Thyroid gland (tissue), 4 donors: ENCODE data around the gene EHBP1. TPM values are rescaled to one million over a fixed set of nuclear protein-coding genes. Genes with fewer than 3 reads are reported as not detected.

Source experiments
- DNase-seq, 2 donors: peaks; one replicate each; pipeline ENCODE4 v3.0.0-alpha.2; 2019
- H3K27ac ChIP-seq, 3 donors: fragments of 200-600 bp; sonication (generic); 1 replicate in 2 of 3; 2 replicates in 1 of 3; pipeline ENCODE4 v1.5.1; 2016 to 2019; ENCODE audit warnings: mild to moderate bottlenecking in 1 of 3, moderate library complexity in 1 of 3
- H3K27me3 ChIP-seq: fragments of 200-600 bp; sonication (generic); one replicate; pipeline ENCODE4 v1.5.1; 2019
- H3K36me3 ChIP-seq, 2 donors: fragments of 200-600 bp; sonication (generic); one replicate each; pipeline ENCODE4 v1.5.1; 2016 to 2019
- H3K4me1 ChIP-seq, 2 donors: fragments of 200-600 bp; sonication (generic); one replicate each; pipeline ENCODE4 v1.5.1; 2017 to 2019
- H3K4me3 ChIP-seq, 3 donors: fragments of 200-600 bp; sonication (generic); replicated peaks in 1 of 3; 1 replicate in 2 of 3; 2 replicates in 1 of 3; pipeline ENCODE4 v1.5.1; 2016; ENCODE audit warnings: mild to moderate bottlenecking in 1 of 3
- H3K9me3 ChIP-seq: fragments of 200-600 bp; sonication (generic); one replicate; pipeline ENCODE4 v1.5.1; 2017
- CTCF ChIP-seq, 6 experiments: fragments of 200-600 bp in 3 of 6; fragments of 450-650 bp in 3 of 6; sonication (generic) in 3 of 6; IDR thresholded peaks; one replicate each; pipeline ENCODE4 v1.5.1; 2016 to 2019; ENCODE audit warnings: antibody characterized with exemption in 6 of 6, mild to moderate bottlenecking in 2 of 6, inconsistent platforms in 1 of 6, moderate library complexity in 1 of 6
- POLR2A ChIP-seq, 2 donors: fragments of 450-650 bp; IDR thresholded peaks; one replicate each; pipeline ENCODE4 v1.6.1; 2017; ENCODE audit warnings: antibody characterized with exemption in 2 of 2, mild to moderate bottlenecking in 2 of 2, moderate library complexity in 1 of 2
- WGBS, 2 donors: methylation state at CpG; one replicate each; pipeline ENCODE4 v1.1.5; 2017; 5-methylcytosine and 5-hydroxymethylcytosine counted together
- intact Hi-C: fragments of 100-400 bp; cut with DNase I; formaldehyde crosslinking; loops from one replicate; pipeline ENCODE4 v1.15.1; 2023
- total RNA-seq, 4 donors: library from RNA; depleted of rRNA; stranded (reverse); fragments of >200 nt; gene quantifications; one replicate each; pipeline ENCODE4 v1.2.3, GENCODE V29; 2016

The EHBP1 gene
- total RNA-seq, 4 donors from 2014 or later = 49.9 to 68.8 (median 57.0) TPM

GRCh38 chr2:62968668-62969067 is 263.2 kb downstream of the EHBP1 start:
- DNase-seq = no peak
- intact Hi-C loops = no loop called here
- no peak overlapping the region for H3K27ac ChIP-seq
- peaks cover 0 to 4% of the 10 kb centered on the region in 2 donors for H3K4me1 ChIP-seq
- no peak overlapping the region for H3K4me3 ChIP-seq
- 92 to 100% methylated on average over 1 of the region's 1 CpG for WGBS, 2 donors
- TF ChIP-seq CTCF (IDR thresholded peaks at IDR 0.05) (no peak), POLR2A (IDR thresholded peaks at IDR 0.05) (no peak)
- no peaks in the 10 kb centered on the region for H3K27me3 ChIP-seq
- no peaks in the 10 kb centered on the region for H3K9me3 ChIP-seq
- H3K36me3 ChIP-seq = no peaks in the 10 kb centered on the region

DNA sequence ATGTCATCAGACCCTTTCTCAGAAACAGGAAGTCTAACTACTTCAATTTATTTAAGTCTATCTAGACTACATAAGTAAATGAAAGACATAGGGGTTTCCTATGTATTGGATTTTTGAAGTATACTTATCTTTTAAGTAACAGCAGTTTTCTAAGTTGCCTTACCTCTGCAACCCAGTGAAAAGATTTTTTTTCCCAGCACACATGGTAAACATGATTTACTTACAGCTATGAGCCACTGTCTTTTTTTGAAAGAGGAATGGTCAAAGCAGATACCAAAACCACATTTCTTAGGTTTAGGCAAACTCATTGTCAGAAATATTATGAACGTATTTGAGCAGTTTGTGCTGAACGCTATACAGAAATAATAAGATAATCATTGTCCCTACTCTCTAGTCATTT is 266.4 kb downstream of the EHBP1 start:
- no peak overlapping the region for H3K27ac ChIP-seq
- H3K36me3 ChIP-seq = no peaks in the 10 kb centered on the region
- 93 to 97% methylated on average over 2 of the region's 2 CpGs for WGBS, 2 donors
- H3K27me3 ChIP-seq = no peaks in the 10 kb centered on the region
- H3K9me3 ChIP-seq = no peaks in the 10 kb centered on the region
- H3K4me3 ChIP-seq = no peak overlapping the region
- no peaks in the 10 kb centered on the region for H3K4me1 ChIP-seq
- TF ChIP-seq CTCF (IDR thresholded peaks at IDR 0.05) = no peak
- no peak for TF ChIP-seq POLR2A (IDR thresholded peaks at IDR 0.05)
- intact Hi-C loops = no loop called here
- no peak for DNase-seq

- Histone ChIP-seq H3K4me3 (no peak overlapping the region), H3K4me1 (no peaks in the 10 kb centered on the region), H3K27ac (no peak overlapping the region), H3K27me3 (no peaks in the 10 kb centered on the region), H3K9me3 (no peaks in the 10 kb centered on the region), H3K36me3 (no peaks in the 10 kb centered on the region)
- no peak for TF ChIP-seq POLR2A (IDR thresholded peaks at IDR 0.05)
- no peak for TF ChIP-seq CTCF (IDR thresholded peaks at IDR 0.05)
- DNase-seq = no peak
- intact Hi-C loops = no loop called here
These were observed 267.1 kb downstream of the EHBP1 start for GRCh38 chr2:62972601-62973000.

DNA sequence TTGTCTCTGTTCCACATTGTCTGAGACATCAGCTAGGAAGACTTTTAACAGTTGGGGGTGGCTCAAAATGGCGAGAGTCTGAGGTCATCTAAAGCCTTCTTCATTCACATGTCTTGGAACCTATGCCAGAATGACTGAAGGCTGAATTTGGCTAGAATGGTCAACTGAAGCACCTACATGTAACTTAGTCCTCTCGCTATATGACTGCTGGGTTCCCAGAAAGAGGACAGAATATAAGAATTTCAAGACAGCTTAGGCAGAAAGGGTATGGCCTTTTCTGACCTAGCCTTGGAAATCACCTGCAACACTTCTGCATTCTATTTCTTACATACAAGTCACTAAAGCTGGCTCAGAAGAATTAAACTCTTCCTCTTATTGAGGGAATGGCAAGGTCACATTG is 269.5 kb downstream of the EHBP1 start:
- no peak for DNase-seq
- no peak overlapping the region for H3K4me3 ChIP-seq
- H3K9me3 ChIP-seq = no peaks in the 10 kb centered on the region
- H3K27me3 ChIP-seq = no peaks in the 10 kb centered on the region
- H3K4me1 ChIP-seq = no peaks in the 10 kb centered on the region
- WGBS, 2 donors = 96 to 100% methylated on average over 2 of the region's 2 CpGs
- peaks cover 0 to 3% of the 10 kb centered on the region in 2 donors for H3K36me3 ChIP-seq
- no peak for TF ChIP-seq CTCF (IDR thresholded peaks at IDR 0.05)
- TF ChIP-seq POLR2A (IDR thresholded peaks at IDR 0.05) = no peak
- H3K27ac ChIP-seq = no peak overlapping the region
- intact Hi-C loops = no loop called here

DNA sequence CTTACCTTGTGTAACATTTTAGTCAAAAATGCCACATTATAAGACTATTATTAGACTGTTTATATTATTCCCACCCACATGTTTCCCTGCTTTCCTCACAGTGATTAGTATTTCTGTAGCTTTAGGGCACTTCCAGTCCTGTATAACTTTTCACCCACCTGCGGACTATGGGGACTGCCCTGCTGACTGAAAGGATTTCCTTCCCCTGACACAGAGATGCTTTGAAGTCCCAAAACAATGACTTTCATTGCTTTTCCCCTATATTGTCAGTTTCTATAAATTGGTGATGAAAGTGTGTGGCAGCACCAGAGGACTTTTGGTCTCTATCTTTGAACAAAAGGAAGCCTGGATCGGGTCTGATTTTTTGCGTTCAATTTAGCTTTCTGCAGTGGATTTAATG is 286.1 kb downstream of the EHBP1 start:
- Histone ChIP-seq H3K27me3 (no peaks in the 10 kb centered on the region), H3K27ac (no peak overlapping the region), H3K4me1 (peaks cover 10 to 17% of the 10 kb centered on the region in 2 donors), H3K36me3 (peaks cover 0 to under 1% of the 10 kb centered on the region in 2 donors), H3K9me3 (no peaks in the 10 kb centered on the region), H3K4me3 (no peak overlapping the region)
- DNase-seq = no peak
- intact Hi-C loops = no loop called here
- TF ChIP-seq CTCF (IDR thresholded peaks at IDR 0.05) (no peak), POLR2A (IDR thresholded peaks at IDR 0.05) (no peak)
- WGBS, 2 donors = 89 to 94% methylated on average over 3 of the region's 3 CpGs
